ENCODE data around the gene SLC35A4.
"Not testable (repeated sequence)": the region's sequence is repeated elsewhere in the genome, so short reads cannot be mapped to it uniquely, and the experiment has no call there.

The SLC35A4 gene

GRCh38 chr5:140593070-140593469 lies 28.4 kb downstream of the SLC35A4 start:
- not testable (repeated sequence) for DNase-seq

- no peak for DNase-seq
Observed at GRCh38 chr5:140594169-140594568, 29.5 kb downstream of the SLC35A4 start.

- DNase-seq = no peak
Observed at GRCh38 chr5:140595538-140596300, 31.1 kb downstream of the SLC35A4 start.

- DNase-seq = no peak
Observed at GRCh38 chr5:140596321-140596741, 31.7 kb downstream of the SLC35A4 start.

- no peak for DNase-seq
Observed at GRCh38 chr5:140598836-140599235, 34.2 kb downstream of the SLC35A4 start.

GRCh38 chr5:140600096-140600495 lies 35.5 kb downstream of the SLC35A4 start:
- no peak for DNase-seq

GRCh38 chr5:140602147-140602546 lies 37.5 kb downstream of the SLC35A4 start:
- no peak for DNase-seq

GRCh38 chr5:140603446-140603698 lies 38.7 kb downstream of the SLC35A4 start:
- not testable (repeated sequence) for DNase-seq

- DNase-seq = no peak
Observed at GRCh38 chr5:140603734-140604133, 39.1 kb downstream of the SLC35A4 start.

GRCh38 chr5:140605879-140606278 lies 41.3 kb downstream of the SLC35A4 start:
- DNase-seq = no peak

- DNase-seq = no peak
Observed at GRCh38 chr5:140607031-140607430, 42.4 kb downstream of the SLC35A4 start.

GRCh38 chr5:140608722-140609121 lies 44.1 kb downstream of the SLC35A4 start:
- DNase-seq = no peak

GRCh38 chr5:140609126-140609525 lies 44.5 kb downstream of the SLC35A4 start:
- DNase-seq = no peak

GRCh38 chr5:140611020-140611521 lies 46.4 kb downstream of the SLC35A4 start:
- DNase-seq = no peak
